ENCODE data around the gene GFM2. TPM values are rescaled to one million over a fixed set of nuclear protein-coding genes. Genes with fewer than 3 reads are reported as not detected.
A peak's percentile ranks its signal among the peaks of the same experiment; 100 is the strongest.

The GFM2 gene
- total and polyA plus RNA-seq, 2 of the 8 experiments (the other 6 are each of a cell fraction or from before 2014, with no cell fraction given), result 17.8 to 30.6 TPM

DNA sequence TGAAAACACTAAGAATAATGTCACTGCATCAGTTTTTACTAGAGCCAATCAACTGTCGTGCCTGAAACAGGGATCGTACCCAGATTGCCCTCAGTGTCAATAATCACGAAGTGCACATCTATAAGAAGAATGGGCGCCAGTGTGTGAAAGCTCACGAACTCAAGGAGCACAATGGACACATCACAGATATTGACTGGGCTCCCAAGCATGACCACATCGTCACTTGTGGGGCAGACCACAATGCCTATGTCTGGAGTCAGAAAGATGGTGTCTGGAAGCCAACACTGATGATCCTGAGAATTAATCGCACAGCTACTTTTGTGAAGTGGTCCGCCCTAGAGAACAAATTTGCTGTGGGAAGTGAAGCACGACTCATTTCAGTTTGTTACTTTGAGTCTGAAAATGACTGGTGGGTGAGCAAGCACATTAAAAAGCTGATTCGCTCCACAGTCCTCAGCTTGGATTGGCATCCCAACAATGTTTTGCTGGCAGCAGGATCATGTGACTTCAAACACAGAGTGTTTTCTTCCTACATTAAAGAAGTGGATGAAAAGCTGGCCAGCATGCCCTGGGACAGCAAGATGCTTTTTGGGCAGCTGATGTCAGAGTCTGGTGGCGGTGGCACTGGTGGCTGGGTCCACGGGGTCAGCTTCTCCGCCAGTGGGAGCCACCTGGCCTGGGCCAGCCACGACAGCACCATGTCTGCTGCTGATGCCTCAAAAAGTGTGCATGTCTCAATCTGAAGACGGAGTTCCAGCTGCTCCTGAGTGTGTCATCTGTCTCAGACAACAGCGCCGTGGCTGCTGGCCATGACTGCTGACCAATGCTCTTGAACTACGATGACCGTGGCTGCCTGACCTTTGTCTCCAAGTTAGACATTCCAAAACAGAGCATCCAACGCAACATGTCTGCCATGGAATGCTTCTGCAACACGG lies 32.3 kb upstream of the GFM2 start:
- peak in 1 of 2 experiments; percentile 41 for DNase-seq (ENCODE audit: low read depth in 1 of 2, low spot score in 2 of 2)
- no peak overlapping the region for H2AFZ ChIP-seq (ENCODE audit: low read length)
- no peak overlapping the region for H3K23ac ChIP-seq (ENCODE audit: insufficient read length)
- no peak overlapping the region for H2AK5ac ChIP-seq (ENCODE audit: low read depth, low read length)
- H3K4me2 ChIP-seq (ENCODE audit: insufficient read depth in 1 of 2, low read depth in 2 of 2, low read length in 2 of 2), result no peak overlapping the region
- no peak overlapping the region for H3K9ac ChIP-seq (replicated peaks in 1 of 4; ENCODE audit: extremely low read depth in 1 of 4, low read depth in 3 of 4, low read length in 3 of 4)
- no peak overlapping the region for H4K5ac ChIP-seq (ENCODE audit: insufficient read length, low read depth, low read length)
- peaks cover 2% of the 10 kb centered on the region; the same call in 1 of the 2 replicates for H3K79me1 ChIP-seq (ENCODE audit: low read depth, low read length)
- no peak overlapping the region for H3K56ac ChIP-seq (replicated peaks; ENCODE audit: insufficient read length, low read depth, low read length)
- H2BK5ac ChIP-seq (ENCODE audit: low read depth, low read length), result peak overlapping the region; percentile 1; the same call in 1 of the 2 replicates
- no peak overlapping the region for H2BK20ac ChIP-seq (ENCODE audit: low read length)
- peaks cover 4 to 5% of the 10 kb centered on the region in 2 experiments for H4K20me1 ChIP-seq (replicated peaks in 1 of 2; ENCODE audit: control insufficient read depth in 1 of 2, insufficient read depth in 2 of 2, low read length in 2 of 2)
- no peaks in the 10 kb centered on the region for H3K27me3 ChIP-seq (replicated peaks in 1 of 4; ENCODE audit: control insufficient read depth in 3 of 4, extremely low read depth in 1 of 4, insufficient read depth in 3 of 4, low read length in 3 of 4)
- no peaks in the 10 kb centered on the region for H3K9me3 ChIP-seq (ENCODE audit: insufficient read depth in 2 of 2, low read depth in 1 of 2, low read length in 1 of 2)
- H3K4me1 ChIP-seq (replicated peaks in 1 of 4; ENCODE audit: control insufficient read depth in 3 of 4, insufficient read depth in 4 of 4, low read length in 3 of 4), result no peaks in the 10 kb centered on the region
- no peak overlapping the region for H3K14ac ChIP-seq (ENCODE audit: insufficient read length)
- no peak overlapping the region for H3K18ac ChIP-seq (ENCODE audit: extremely low read depth, low read length)
- H2BK120ac ChIP-seq (replicated peaks; ENCODE audit: low read depth, low read length), result no peak overlapping the region
- H3K27ac ChIP-seq (ENCODE audit: low read depth, low read length), result no peak overlapping the region
- no peak overlapping the region for H3K4ac ChIP-seq (replicated peaks; ENCODE audit: insufficient read length, low read depth, low read length)
- no peak overlapping the region for H2BK15ac ChIP-seq (ENCODE audit: low read length)
- POLR2A ChIA-PET (ENCODE audit: partially characterized antibody), result no interaction called here
- H3K23me2 ChIP-seq (ENCODE audit: low read depth, low read length), result no peaks in the 10 kb centered on the region; the same call in 1 of the 2 replicates
- no peak overlapping the region for H4K91ac ChIP-seq (replicated peaks; ENCODE audit: insufficient read length, low read length)
- CTCF ChIA-PET (ENCODE audit: partially characterized antibody), result interaction anchor here (0.9 to 1.4 kb wide), 2 partner anchors 30 to 104 kb away, joined by 3 to 6 read pairs; no protein-coding TSS in a partner anchor
- WGBS, 2 experiments (ENCODE audit: extremely low coverage in 1 of 2, insufficient coverage in 1 of 2, insufficient read length in 1 of 2, insufficient replicate concordance in 2 of 2, low coverage in 1 of 2, low lambda C conversion rate in 2 of 2, missing lambda C conversion rate in 1 of 2), result 88% methylated on average over 21 of the region's 21 CpGs; no CpG with 5 or more reads in 1 of the 2 experiments
- H3K36me3 ChIP-seq (ENCODE audit: control insufficient read depth in 2 of 4, insufficient read depth in 4 of 4, low read length in 3 of 4), result peaks cover 14 to 74% (median 48%) of the 10 kb centered on the region in 4 experiments
- H4K8ac ChIP-seq (ENCODE audit: extremely low read depth, insufficient read depth, low read length), result no peak overlapping the region
- no peak for FAIRE-seq
- 0 out of 4 replicates have a peak, but pooled peaks cover 0 to 6% of the 10 kb centered on the region in 2 experiments for H3K79me2 ChIP-seq (ENCODE audit: control insufficient read depth in 1 of 2, insufficient read depth in 2 of 2, low read length in 2 of 2)
- H3K4me3 ChIP-seq (ENCODE audit: extremely low read depth in 1 of 4, insufficient read depth in 2 of 4, low read depth in 3 of 4, low read length in 4 of 4), result no peak overlapping the region
- no peak overlapping the region for H2BK12ac ChIP-seq (ENCODE audit: low read depth, low read length)
- no peak for TF ChIP-seq TAF1 (IDR thresholded peaks at IDR 0.05; ENCODE audit: low read depth, low read length)
- TF ChIP-seq, protein P1, sequence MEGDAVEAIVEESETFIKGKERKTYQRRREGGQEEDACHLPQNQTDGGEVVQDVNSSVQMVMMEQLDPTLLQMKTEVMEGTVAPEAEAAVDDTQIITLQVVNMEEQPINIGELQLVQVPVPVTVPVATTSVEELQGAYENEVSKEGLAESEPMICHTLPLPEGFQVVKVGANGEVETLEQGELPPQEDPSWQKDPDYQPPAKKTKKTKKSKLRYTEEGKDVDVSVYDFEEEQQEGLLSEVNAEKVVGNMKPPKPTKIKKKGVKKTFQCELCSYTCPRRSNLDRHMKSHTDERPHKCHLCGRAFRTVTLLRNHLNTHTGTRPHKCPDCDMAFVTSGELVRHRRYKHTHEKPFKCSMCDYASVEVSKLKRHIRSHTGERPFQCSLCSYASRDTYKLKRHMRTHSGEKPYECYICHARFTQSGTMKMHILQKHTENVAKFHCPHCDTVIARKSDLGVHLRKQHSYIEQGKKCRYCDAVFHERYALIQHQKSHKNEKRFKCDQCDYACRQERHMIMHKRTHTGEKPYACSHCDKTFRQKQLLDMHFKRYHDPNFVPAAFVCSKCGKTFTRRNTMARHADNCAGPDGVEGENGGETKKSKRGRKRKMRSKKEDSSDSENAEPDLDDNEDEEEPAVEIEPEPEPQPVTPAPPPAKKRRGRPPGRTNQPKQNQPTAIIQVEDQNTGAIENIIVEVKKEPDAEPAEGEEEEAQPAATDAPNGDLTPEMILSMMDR (IDR thresholded peaks at IDR 0.05; ENCODE audit: control extremely low read depth in 1 of 3, insufficient read depth in 1 of 3, low read depth in 1 of 3, low read length in 3 of 3), result no peak
- TF ChIP-seq RXRA (IDR thresholded peaks at IDR 0.05; ENCODE audit: insufficient read depth, low read depth, low read length), result no peak
- no peak for TF ChIP-seq TEAD4 (IDR thresholded peaks at IDR 0.05; ENCODE audit: low read depth, low read length)
- no peak for TF ChIP-seq BRCA1 (IDR thresholded peaks at IDR 0.05; ENCODE audit: low read depth, low read length)
- TF ChIP-seq SIX5 (IDR thresholded peaks at IDR 0.05; ENCODE audit: low read depth, low read length), result no peak
- no peak for TF ChIP-seq CEBPB (IDR thresholded peaks at IDR 0.05; ENCODE audit: low read depth, low read length)
- TF ChIP-seq CREB1 (IDR thresholded peaks at IDR 0.05), result no peak
- no peak for TF ChIP-seq EP300 (IDR thresholded peaks at IDR 0.05; ENCODE audit: borderline replicate concordance in 1 of 2, low read depth in 2 of 2, low read length in 2 of 2)
- TF ChIP-seq CHD2 (IDR thresholded peaks at IDR 0.05; ENCODE audit: low read length), result no peak
